Renal pelvis (tissue), 4 donors: ENCODE measurements around the gene OTULINL. TPM values are rescaled to one million over a fixed set of nuclear protein-coding genes. Genes with fewer than 3 reads are reported as not detected.
A peak's percentile ranks its signal among the peaks of the same experiment; 100 is the strongest.

Source experiments
- DNase-seq: peaks from one replicate; pipeline ENCODE4 v3.0.0-alpha.2; 2013
- polyA plus RNA-seq, 3 donors: library from polyadenylated mRNA; unstranded; fragments of 120-200 nt; gene quantifications; one replicate each; pipeline ENCODE4 v1.2.1, GENCODE V29; 2013; ENCODE audit not compliant: insufficient read length in 3 of 3

The OTULINL gene
- polyA plus RNA-seq, 3 donors = 9.4 to 11.7 (median 10.6) TPM

- no peak for DNase-seq
These were observed 14.3 kb downstream of the OTULINL start for GRCh38 chr5:14595891-14596290.

DNA sequence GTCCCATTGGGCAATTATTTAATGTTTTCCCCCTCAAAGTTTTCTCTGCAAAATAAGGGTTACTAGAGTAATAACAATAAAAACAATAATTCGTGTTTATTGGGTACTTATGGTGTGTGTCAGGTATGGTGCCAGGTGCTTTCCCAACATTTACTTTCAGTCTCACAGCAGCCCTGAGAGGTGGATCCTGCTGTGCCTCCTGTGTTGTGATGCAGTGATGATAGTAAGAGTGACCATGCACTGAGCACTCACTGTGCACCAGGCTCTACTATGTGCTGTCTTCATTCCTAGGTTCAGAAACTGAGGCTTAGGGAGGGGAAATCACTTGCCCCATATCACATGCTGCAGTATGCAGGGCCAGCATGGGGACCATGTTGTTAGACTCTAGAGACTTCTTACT lies 15.5 kb downstream of the OTULINL start:
- no peak for DNase-seq

GRCh38 chr5:14598225-14598624 lies 16.6 kb downstream of the OTULINL start:
- no peak for DNase-seq

DNA sequence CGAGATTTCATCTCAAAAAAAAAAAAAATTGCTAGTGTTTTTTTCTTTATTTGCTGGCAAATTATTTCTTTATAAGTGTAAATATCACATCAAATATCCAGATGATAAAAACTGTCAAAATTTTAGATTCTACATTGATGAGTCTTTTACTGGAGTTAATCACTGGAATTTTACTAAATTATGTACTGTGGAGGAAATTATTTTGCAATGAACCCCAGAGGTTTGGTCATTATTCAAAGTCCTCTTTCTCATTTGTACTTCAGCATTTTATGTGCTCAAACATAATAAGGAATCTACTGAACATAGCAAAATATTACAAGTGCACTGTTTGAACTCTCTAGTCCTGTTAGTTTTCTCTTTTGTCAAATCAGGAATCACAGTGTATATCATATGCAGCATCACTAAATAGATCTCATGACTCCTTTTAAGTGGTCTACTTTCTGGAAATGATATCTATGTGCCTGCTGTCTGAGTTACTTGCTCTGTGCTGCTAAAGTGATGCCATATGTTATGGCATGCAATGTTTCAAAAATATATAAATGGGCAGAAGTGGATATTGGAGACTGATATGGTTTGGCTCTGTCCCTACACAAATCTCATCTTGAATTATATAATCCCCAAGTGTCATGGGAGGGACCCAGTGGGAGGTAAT lies 18.0 kb downstream of the OTULINL start:
- no peak for DNase-seq

DNA sequence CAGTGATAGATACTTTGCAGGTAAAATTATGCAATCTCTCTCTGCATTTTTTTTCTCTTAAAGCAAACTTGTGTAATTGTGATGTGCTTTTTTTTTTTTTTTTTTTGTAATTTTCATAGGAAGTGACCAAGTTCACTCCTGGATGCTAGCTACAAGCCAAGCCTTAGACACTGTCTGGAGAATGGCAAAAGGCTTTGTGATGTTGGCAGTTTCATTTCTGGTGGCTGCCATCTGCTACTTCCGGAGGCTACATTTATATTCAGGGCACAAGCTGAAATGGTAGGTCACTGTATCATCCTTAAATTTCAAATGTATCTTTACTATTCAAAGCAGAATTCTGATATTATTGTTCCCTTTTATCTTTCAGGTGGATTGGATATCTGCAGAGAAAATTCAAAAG lies 19.3 kb downstream of the OTULINL start:
- no peak for DNase-seq

- no peak for DNase-seq
These were observed 21.5 kb downstream of the OTULINL start for GRCh38 chr5:14603141-14603540.

DNA sequence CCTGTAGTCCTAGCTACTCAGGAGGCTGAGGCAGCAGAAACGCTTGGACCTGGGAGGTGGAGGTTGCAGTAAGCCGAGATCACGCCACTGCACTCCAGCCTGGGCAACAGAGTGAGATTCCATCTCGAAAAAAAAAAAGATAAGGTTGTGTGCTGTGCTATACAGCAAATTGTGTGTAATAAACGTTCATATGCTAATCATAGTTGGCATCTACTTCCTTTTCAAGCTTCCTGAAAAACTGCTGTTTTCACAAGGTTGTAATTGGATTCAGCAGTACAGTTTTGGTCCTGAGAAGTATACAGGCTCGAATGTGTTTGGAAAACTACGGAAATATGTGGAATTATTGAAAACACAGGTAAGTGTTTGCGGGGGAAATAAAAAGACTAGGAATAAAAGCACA lies 25.5 kb downstream of the OTULINL start:
- no peak for DNase-seq

GRCh38 chr5:14608169-14608568 lies 26.6 kb downstream of the OTULINL start:
- DNase-seq = no peak

DNA sequence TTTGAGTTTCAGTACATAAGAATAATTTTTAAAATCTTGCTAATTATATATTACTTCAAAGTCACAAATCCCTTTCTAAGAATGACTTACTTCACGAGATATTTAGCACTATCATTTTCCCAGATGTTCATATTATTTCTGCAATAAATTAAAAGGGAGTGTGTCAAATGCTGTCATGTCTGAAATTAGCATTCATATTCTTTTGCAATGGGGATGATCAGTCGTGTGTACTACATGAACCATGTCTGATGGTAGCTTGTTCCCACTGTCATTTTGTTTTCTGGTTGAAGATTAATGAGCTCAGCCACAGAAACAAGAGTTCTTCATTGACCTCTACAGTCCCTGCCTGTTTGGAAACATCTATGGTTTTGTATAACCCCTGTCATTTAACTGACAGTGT lies 30.1 kb downstream of the OTULINL start:
- DNase-seq = no peak

- DNase-seq = no peak
These were observed 32.9 kb downstream of the OTULINL start for GRCh38 chr5:14614490-14614889.

DNA sequence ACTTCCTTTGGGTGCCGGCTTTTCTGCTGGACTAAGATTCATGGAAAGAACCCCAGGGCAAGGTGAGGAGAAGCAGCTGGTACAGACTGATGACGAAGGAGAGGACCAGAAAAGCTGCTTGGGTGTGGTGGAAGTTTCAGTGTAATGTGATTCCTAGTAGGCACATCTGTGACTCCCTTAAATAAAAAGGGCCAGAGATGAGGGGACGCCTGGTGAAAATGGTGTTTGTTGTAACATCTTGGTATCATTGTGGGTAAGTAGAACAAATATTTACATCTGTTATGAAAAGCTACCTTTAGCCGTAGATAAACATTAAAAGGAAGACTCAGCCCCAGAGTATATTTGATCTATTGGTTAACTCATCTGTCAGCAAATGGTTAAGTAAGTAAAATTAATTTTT lies 33.8 kb downstream of the OTULINL start:
- DNase-seq = no peak

DNA sequence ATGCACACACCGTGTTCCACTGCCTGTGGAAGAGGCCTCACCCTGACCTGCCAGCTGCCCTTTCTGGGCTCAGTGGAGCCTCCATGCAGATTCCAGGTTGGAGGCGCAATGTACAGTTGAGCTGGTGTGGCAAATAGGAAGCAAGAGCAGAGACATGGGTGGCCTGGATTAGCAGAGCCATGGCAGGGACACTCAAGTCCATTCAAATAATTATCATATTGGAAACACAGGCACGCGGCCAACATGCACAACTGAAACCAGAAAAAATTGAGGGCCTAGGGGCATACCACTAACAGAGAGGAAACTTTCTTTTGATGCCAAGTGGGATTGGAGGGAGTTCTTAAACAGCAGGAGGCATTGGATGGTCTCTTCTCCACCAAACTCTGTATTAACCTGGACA lies 35.8 kb downstream of the OTULINL start:
- DNase-seq = no peak

DNA sequence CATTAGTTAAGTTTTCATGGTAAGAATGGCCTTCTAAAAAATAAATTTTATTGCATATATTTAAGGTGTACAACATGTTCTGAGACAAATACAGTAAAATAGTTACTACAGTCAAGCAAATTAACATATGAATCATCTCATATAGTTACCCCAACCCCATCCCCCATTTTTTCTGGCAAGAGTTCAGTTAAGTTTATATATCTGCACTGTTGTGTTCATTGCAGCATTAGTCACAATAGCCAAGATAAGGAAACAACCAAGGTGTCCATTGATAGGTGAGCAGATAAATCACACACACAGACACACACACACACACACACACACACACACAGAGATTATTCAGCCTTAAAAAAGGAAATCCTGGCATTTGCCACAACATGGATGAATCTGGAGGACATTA lies 45.7 kb downstream of the OTULINL start:
- DNase-seq = no peak

- DNase-seq = peak; percentile 52
These were observed 46.8 kb downstream of the OTULINL start for GRCh38 chr5:14628346-14628745.

DNA sequence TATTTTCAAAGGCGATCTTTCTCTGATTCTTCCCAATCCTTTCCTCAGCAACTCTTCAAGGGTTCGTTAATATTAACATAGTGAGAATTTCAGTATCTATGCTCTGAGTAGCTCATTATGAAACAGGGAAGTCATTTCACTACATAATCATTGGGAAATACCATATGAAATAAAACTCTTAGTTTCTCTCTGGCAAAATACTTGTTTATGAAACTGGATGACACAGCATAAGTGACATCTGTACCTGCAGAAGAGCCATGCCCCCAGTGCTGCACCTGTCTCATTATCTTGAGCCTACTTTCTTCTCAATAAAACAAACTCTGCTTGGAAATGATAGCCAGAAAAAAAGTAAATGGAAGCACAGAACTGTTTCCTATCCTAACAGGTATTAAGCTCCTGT lies 49.1 kb downstream of the OTULINL start:
- DNase-seq = no peak

GRCh38 chr5:14635656-14636055 lies 54.1 kb downstream of the OTULINL start:
- no peak for DNase-seq

GRCh38 chr5:14640765-14641164 lies 59.2 kb downstream of the OTULINL start:
- no peak for DNase-seq

DNA sequence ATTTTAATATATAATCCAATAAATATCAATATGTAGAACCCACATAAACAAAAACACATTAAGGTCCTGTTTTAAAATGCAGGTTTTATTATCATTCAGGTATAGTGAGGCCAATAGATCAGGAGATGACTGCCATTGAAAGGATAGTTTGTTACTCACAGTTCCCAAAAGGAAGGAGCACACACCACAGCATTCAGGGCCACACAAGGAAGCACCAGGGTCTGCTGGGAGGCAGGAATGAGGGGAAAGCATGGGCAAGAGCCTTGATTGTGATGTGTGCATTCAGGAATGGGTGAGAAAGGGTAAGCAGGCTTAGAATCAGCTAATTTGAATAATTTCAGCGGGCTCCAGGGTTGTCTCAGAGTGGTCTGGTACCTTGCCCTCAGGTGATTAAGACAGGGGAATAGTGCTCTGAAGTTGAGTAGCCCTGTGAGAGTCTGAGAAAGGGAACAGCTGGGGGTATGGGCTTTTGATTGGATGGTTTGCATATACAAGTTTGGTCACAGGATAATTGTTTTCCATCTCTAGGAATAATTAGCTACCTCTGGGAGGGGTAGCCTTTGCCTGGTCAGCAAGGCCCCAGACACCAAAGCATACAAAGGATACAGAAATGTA lies 63.1 kb downstream of the OTULINL start:
- no peak for DNase-seq

DNA sequence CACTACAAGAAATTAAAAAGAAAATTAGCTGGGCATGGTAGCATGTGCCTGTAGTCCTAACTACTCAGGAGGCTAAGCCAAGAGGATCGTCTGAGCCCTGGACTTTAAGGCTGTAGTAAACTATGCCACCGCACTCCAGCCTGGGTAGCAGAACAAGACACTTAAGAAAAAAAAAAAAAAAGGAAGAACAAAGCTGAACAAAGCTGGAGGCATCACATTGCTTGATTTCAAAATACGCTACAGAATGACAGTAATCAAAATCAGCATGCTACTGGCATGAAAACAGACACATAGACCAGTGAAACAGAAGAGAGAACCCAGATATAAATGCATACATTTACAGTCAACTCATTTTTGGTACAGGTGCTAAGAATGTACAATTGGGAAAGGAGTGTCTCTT lies 68.5 kb downstream of the OTULINL start:
- no peak for DNase-seq

- DNase-seq = no peak
These were observed 73.7 kb downstream of the OTULINL start for GRCh38 chr5:14655146-14655741.

DNA sequence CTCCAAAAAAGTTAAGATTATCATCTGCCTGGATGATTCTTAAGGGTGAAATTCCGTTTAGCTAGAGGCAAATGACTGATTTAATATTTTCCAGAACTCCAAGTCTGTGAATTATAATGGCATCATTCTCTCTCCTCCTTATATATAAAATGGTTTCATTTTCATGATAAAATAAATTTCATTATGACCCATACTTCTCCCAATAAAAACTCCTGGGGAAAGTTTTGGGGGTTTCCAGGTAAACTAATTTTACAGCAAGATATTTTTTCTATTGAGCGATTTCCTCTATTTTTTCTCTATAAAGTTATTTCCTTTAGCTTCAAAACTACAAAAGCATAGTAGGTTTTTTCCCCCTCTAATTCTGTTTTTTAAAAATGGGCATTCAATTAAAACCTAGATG lies 75.3 kb downstream of the OTULINL start:
- no peak for DNase-seq

DNA sequence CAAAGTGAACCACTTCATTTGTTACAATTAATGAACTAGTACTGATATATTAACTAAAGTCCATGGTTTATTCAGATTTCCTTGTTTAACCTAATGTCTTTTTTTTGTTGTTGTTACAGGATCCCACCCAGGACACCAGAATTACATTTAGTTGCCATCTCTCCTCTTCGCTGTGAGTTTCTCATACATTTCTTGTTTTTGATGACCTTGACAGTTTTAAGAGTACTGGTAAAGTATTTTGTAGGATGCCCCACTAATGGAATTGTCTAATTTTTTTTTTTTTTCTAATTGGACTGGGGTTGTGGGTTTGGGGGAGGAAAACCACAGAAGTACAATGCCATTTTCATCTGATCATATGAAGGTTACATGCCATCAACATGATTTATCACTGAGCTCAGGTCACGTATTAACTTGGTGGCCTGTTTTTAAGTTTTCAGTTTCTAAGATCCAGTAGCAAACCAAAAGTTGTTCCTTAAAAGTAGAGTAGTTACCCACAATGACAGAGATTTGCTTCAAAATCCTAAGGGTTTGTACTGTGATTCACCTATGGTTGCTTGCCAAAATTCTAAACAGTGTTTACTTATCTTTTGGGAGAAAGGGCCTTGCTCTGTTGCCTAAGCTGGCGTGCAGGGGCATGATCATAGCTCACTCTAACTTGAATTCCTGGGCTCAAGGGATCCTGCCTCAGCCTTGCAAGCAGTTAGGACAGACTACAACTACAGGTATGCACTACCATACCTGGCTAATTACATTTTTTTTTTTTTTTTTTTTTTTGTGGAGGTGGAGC lies 78.4 kb downstream of the OTULINL start:
- DNase-seq = no peak

DNA sequence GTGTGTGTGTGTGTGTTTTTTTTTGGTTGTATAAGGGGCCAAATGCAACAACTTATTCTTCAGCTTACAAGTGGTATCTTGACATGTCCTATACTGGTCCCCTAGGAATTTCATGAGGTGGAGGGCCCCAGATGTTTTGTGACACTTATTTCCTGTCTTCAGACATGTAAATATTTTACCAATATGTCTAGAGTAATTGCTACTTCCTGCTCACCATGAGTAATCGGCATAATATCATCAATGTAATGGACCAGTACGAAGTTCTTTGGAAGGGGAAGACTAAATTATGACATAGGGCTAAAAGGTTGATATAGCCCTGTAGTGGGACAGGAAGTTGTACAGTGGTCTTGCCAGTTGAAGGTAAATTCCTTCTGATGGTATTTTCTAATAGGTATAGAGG lies 79.2 kb downstream of the OTULINL start:
- DNase-seq = no peak
